Measurements from ENCODE around the gene MAN1C1. TPM values are rescaled to one million over a fixed set of nuclear protein-coding genes. Genes with fewer than 3 reads are reported as not detected.

The MAN1C1 gene
- total and polyA plus RNA-seq, 7 donors = 0.69 to 32.1 (median 12.8) TPM

DNA sequence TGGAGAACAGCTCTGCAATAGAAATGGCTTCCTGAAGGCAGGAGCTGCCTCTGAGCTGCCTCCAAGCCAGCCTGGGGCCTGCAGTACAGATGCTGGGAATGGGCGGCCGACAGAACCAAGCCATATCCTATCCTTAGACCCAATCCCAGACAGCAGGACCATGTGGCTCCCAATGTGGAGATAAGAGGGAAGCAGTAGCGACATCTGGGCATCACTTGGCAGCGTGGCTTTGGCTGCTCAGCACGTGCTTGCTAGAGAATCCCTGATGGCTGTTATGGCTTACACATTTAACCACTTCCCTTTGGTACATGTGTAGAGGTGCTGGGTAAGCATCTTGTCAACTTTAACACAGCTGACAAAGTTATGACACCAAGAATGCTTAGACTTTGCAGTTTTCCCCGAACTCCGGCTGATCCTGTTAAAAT is 87.7 kb downstream of the MAN1C1 start:
- peak overlapping the region in 2 of 4 donors; percentile 30 to 89 for H3K27ac ChIP-seq
- no peak overlapping the region for H3K4me3 ChIP-seq
- H3K36me3 ChIP-seq = no peaks in the 10 kb centered on the region
- intact Hi-C loops (cut with DNase I) = loop anchor here (5.0 kb wide), 1 partner anchor 93 kb away; no protein-coding TSS in a partner anchor
- H3K27me3 ChIP-seq = no peaks in the 10 kb centered on the region
- peak; percentile 64 for DNase-seq
- H3K9me3 ChIP-seq = no peaks in the 10 kb centered on the region
- H3K4me1 ChIP-seq = peaks cover 0 to 81% (median 67%) of the 10 kb centered on the region in 4 donors
- TF ChIP-seq POLR2AphosphoS5 (IDR thresholded peaks at IDR 0.05) (peak in 1 of 4 donors; percentile 20), POLR2A (IDR thresholded peaks at IDR 0.05) (no peak)
- 61 to 82% methylated on average over 7 of the region's 7 CpGs for WGBS, 2 donors

GRCh38 chr1:25705699-25706098 is 89.1 kb downstream of the MAN1C1 start:
- Histone ChIP-seq H3K4me3 (no peak overlapping the region), H3K27ac (no peak overlapping the region), H3K36me3 (no peaks in the 10 kb centered on the region), H3K27me3 (no peaks in the 10 kb centered on the region), H3K9me3 (no peaks in the 10 kb centered on the region), H3K4me1 (peaks cover 0 to 76% (median 56%) of the 10 kb centered on the region in 4 donors)
- WGBS, 2 donors = 87 to 92% methylated on average over 2 of the region's 2 CpGs
- TF ChIP-seq, protein P1, sequence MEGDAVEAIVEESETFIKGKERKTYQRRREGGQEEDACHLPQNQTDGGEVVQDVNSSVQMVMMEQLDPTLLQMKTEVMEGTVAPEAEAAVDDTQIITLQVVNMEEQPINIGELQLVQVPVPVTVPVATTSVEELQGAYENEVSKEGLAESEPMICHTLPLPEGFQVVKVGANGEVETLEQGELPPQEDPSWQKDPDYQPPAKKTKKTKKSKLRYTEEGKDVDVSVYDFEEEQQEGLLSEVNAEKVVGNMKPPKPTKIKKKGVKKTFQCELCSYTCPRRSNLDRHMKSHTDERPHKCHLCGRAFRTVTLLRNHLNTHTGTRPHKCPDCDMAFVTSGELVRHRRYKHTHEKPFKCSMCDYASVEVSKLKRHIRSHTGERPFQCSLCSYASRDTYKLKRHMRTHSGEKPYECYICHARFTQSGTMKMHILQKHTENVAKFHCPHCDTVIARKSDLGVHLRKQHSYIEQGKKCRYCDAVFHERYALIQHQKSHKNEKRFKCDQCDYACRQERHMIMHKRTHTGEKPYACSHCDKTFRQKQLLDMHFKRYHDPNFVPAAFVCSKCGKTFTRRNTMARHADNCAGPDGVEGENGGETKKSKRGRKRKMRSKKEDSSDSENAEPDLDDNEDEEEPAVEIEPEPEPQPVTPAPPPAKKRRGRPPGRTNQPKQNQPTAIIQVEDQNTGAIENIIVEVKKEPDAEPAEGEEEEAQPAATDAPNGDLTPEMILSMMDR (IDR thresholded peaks at IDR 0.05) = no peak
- TF ChIP-seq EP300 (IDR thresholded peaks at IDR 0.05) = no peak
- TF ChIP-seq POLR2A (IDR thresholded peaks at IDR 0.05) = no peak
- no peak for TF ChIP-seq POLR2AphosphoS5 (IDR thresholded peaks at IDR 0.05)
- DNase-seq = peak; percentile 18
- intact Hi-C loops (cut with DNase I) = no loop called here

DNA sequence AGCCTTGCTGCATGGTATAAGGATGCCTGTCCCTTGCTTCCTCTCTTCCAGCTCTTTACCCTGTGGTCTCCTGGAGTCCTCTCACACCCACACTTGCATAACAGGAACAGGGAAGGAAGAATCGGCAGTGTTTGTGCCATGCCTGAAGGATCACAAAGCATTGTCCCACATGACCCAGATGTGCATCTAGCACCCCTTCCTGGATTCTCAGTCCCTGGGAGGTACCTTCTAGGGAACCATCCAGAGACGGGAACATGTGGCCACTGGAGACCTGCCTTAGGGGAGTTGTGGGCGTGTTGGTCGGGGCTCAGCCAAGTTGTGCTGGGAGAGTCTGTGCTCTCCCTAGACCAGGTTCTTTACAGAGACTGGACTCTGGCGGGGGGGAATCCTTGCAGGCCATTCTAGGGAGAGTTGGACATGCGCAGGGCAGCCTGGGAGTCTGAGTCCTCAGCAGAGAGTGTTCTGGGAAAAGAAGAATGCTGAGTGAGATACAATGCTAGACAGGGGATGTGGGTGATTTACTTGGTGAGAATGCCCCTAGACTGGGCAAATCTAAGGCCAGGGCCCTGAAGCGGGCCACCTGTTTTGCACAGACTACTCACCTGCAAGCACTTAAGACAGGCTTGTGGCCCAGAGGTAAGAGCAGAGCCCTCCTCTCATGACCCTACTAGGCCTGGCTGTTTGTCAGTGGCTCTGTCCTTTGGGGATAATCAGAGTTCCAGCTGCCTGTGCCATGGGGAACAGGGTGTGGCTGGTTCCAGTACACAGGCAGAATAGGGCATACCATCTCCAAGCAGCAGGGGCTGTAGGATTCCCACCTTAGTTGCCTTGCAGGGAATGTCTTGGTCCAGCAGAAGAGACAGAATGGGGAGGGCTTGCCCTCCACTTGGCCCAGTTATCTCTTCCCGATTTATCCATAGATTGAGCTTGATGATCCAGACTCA is 89.8 kb downstream of the MAN1C1 start:
- DNase-seq = peak; percentile 49
- Histone ChIP-seq H3K27ac (no peak overlapping the region), H3K27me3 (no peaks in the 10 kb centered on the region), H3K36me3 (no peaks in the 10 kb centered on the region), H3K4me3 (no peak overlapping the region), H3K9me3 (no peaks in the 10 kb centered on the region), H3K4me1 (peaks cover 0 to 71% (median 49%) of the 10 kb centered on the region in 4 donors)
- no peak for TF ChIP-seq POLR2A (IDR thresholded peaks at IDR 0.05)
- TF ChIP-seq, protein P1 (IDR thresholded peaks at IDR 0.05) = no peak
- no peak for TF ChIP-seq EP300 (IDR thresholded peaks at IDR 0.05)
- no peak for TF ChIP-seq POLR2AphosphoS5 (IDR thresholded peaks at IDR 0.05)
- intact Hi-C loops (cut with DNase I) = no loop called here
- WGBS, 2 donors = 91% methylated on average over 8 of the region's 8 CpGs

DNA sequence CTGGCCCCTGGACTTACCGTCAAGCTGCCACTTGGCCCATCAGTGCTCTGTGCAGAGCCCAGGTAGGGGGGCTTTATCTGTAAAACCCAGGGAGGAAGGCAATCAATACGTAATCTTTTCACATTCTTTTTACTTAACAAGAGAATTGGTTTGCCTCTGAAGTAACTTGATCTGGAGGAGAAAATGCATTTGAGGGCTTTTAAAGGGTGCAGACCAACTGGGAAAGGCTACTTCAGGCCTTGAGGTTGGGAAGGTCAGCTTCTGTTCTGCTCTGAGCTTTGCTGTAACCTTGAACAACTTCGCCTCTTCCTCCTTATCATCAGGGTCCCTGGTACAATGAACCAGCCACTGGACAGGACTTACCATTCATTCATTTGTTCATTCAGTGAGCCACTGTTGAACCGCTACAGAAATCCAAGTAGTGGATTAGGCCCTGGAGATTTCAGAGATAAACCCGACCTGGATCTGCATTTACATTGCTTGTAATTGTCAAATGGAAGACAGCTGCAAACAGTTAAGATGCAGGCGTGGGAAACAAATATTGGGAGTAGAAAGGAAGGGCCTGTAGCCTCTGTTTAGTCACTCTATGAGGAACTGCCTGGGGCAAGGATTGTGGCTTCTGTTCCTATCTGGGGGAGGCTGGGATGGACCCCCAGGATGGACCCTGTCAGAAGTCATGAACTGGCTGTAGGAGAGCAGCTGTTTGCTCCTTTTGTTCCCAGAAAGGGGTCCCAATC is 90.9 kb downstream of the MAN1C1 start:
- Histone ChIP-seq H3K27me3 (no peaks in the 10 kb centered on the region), H3K4me3 (no peak overlapping the region), H3K4me1 (peaks cover 0 to 68% (median 42%) of the 10 kb centered on the region in 4 donors), H3K36me3 (no peaks in the 10 kb centered on the region), H3K27ac (peak overlapping the region in 1 of 4 donors; percentile 13), H3K9me3 (no peaks in the 10 kb centered on the region)
- WGBS, 2 donors = 79 to 85% methylated on average over 6 of the region's 6 CpGs
- intact Hi-C loops (cut with DNase I) = no loop called here
- peak; percentile 27 for DNase-seq
- TF ChIP-seq, protein P1 (IDR thresholded peaks at IDR 0.05) = no peak
- TF ChIP-seq POLR2A (IDR thresholded peaks at IDR 0.05) = no peak
- TF ChIP-seq EP300 (IDR thresholded peaks at IDR 0.05) = no peak
- no peak for TF ChIP-seq POLR2AphosphoS5 (IDR thresholded peaks at IDR 0.05)

Measured in sigmoid colon (tissue), 7 donors.